Measurements from ENCODE around the gene LPCAT3. TPM values are rescaled to one million over a fixed set of nuclear protein-coding genes. Genes with fewer than 3 reads are reported as not detected.

Gene LPCAT3
- total RNA-seq, 1 experiment from 2014 or later = 15.6 TPM

GRCh38 chr12:6951551-6952120 lies 66.6 kb downstream of the LPCAT3 start:
- in situ Hi-C loops (cut with HindIII; ENCODE audit: low pct_unique_long_range_greater_than_20kb, low sequenced_read_pairs) = no loop called here
- no peak for DNase-seq (ENCODE audit: low read depth, low spot score)

- DNase-seq (ENCODE audit: low read depth, low spot score) = no peak
- in situ Hi-C loops (cut with HindIII; ENCODE audit: low pct_unique_long_range_greater_than_20kb, low sequenced_read_pairs) = no loop called here
Observed at GRCh38 chr12:6950811-6951540, 67.3 kb downstream of the LPCAT3 start, which contains the start of gene PTPN6. Gene PTPN6 (plus strand): TSS chr12:6951356. CDS start chr12:6951513, 157 bp downstream.

GRCh38 chr12:6950401-6950801 lies 67.9 kb downstream of the LPCAT3 start:
- DNase-seq (ENCODE audit: low read depth, low spot score) = no peak
- in situ Hi-C loops (cut with HindIII; ENCODE audit: low pct_unique_long_range_greater_than_20kb, low sequenced_read_pairs) = no loop called here

- DNase-seq (ENCODE audit: low read depth, low spot score) = no peak
- in situ Hi-C loops (cut with HindIII; ENCODE audit: low pct_unique_long_range_greater_than_20kb, low sequenced_read_pairs) = no loop called here
Observed at GRCh38 chr12:6948873-6949594, 69.2 kb downstream of the LPCAT3 start.

GRCh38 chr12:6947615-6948014 lies 70.7 kb downstream of the LPCAT3 start:
- in situ Hi-C loops (cut with HindIII; ENCODE audit: low pct_unique_long_range_greater_than_20kb, low sequenced_read_pairs) = no loop called here

GRCh38 chr12:6946920-6947374 lies 71.3 kb downstream of the LPCAT3 start:
- in situ Hi-C loops (cut with HindIII; ENCODE audit: low pct_unique_long_range_greater_than_20kb, low sequenced_read_pairs) = no loop called here

More at GRCh38 chr12:6947615-6948014, 70.7 kb downstream of the LPCAT3 start:
- DNase-seq (ENCODE audit: low read depth, low spot score) = no peak

GRCh38 chr12:6946033-6946919 lies 72.0 kb downstream of the LPCAT3 start:
- in situ Hi-C loops (cut with HindIII; ENCODE audit: low pct_unique_long_range_greater_than_20kb, low sequenced_read_pairs) = no loop called here
- no peak for DNase-seq (ENCODE audit: low read depth, low spot score)

More at GRCh38 chr12:6946920-6947374, 71.3 kb downstream of the LPCAT3 start:
- no peak for DNase-seq (ENCODE audit: low read depth, low spot score)

GRCh38 chr12:6945613-6946012 lies 72.7 kb downstream of the LPCAT3 start:
- in situ Hi-C loops (cut with HindIII; ENCODE audit: low pct_unique_long_range_greater_than_20kb, low sequenced_read_pairs) = no loop called here
- no peak for DNase-seq (ENCODE audit: low read depth, low spot score)

- peak; percentile 97 for DNase-seq (ENCODE audit: low read depth, low spot score)
- in situ Hi-C loops (cut with HindIII; ENCODE audit: low pct_unique_long_range_greater_than_20kb, low sequenced_read_pairs) = no loop called here
Observed at GRCh38 chr12:6944381-6945186, 73.7 kb downstream of the LPCAT3 start.

GRCh38 chr12:6943722-6944380 lies 74.4 kb downstream of the LPCAT3 start, which contains the start of the genes C12orf57 and RNU7-1:
Gene C12orf57 (plus strand): TSS chr12:6944022. CDS start chr12:6944122, 100 bp downstream.
Gene RNU7-1 (plus strand): TSS chr12:6943816.
- in situ Hi-C loops (cut with HindIII; ENCODE audit: low pct_unique_long_range_greater_than_20kb, low sequenced_read_pairs) = no loop called here

GRCh38 chr12:6943389-6943721 lies 74.9 kb downstream of the LPCAT3 start:
- in situ Hi-C loops (cut with HindIII; ENCODE audit: low pct_unique_long_range_greater_than_20kb, low sequenced_read_pairs) = no loop called here
- DNase-seq (ENCODE audit: low read depth, low spot score) = peak; percentile 93

More at GRCh38 chr12:6943722-6944380, 74.4 kb downstream of the LPCAT3 start, which contains the start of the genes C12orf57 and RNU7-1:
- peak; percentile 97 for DNase-seq (ENCODE audit: low read depth, low spot score)

- in situ Hi-C loops (cut with HindIII; ENCODE audit: low pct_unique_long_range_greater_than_20kb, low sequenced_read_pairs) = no loop called here
- DNase-seq (ENCODE audit: low read depth, low spot score) = no peak
Observed at GRCh38 chr12:6942331-6942665, 76.0 kb downstream of the LPCAT3 start.

- in situ Hi-C loops (cut with HindIII; ENCODE audit: low pct_unique_long_range_greater_than_20kb, low sequenced_read_pairs) = no loop called here
- no peak for DNase-seq (ENCODE audit: low read depth, low spot score)
Observed at GRCh38 chr12:6941782-6942181, 76.5 kb downstream of the LPCAT3 start.

- DNase-seq (ENCODE audit: low read depth, low spot score) = no peak
- in situ Hi-C loops (cut with HindIII; ENCODE audit: low pct_unique_long_range_greater_than_20kb, low sequenced_read_pairs) = no loop called here
Observed at GRCh38 chr12:6941267-6941666, 77.0 kb downstream of the LPCAT3 start.

- no peak for DNase-seq (ENCODE audit: low read depth, low spot score)
- in situ Hi-C loops (cut with HindIII; ENCODE audit: low pct_unique_long_range_greater_than_20kb, low sequenced_read_pairs) = no loop called here
Observed at GRCh38 chr12:6939191-6939540, 79.1 kb downstream of the LPCAT3 start.

GRCh38 chr12:6938353-6939190 lies 79.7 kb downstream of the LPCAT3 start:
- in situ Hi-C loops (cut with HindIII; ENCODE audit: low pct_unique_long_range_greater_than_20kb, low sequenced_read_pairs) = no loop called here
- DNase-seq (ENCODE audit: low read depth, low spot score) = no peak
